ENCODE results near the gene GRAMD2B.

The GRAMD2B gene

GRCh38 chr5:126450907-126451306 lies 27.7 kb downstream of the GRAMD2B start:
- Histone ChIP-seq H3K36me3 (ENCODE audit: control insufficient read depth in 1 of 2, insufficient read depth in 2 of 2, low read depth in 1 of 2, low read length in 2 of 2) (peaks cover 3 to 14% of the 10 kb centered on the region in 2 experiments), H3K4me3 (ENCODE audit: insufficient read depth in 1 of 2, low read depth in 1 of 2, low read length in 2 of 2) (no peak overlapping the region), H3K18ac (ENCODE audit: low read depth in 1 of 2, low read length in 2 of 2) (peak overlapping the region in 1 of 2 experiments; percentile 79), H3K4me2 (ENCODE audit: low read length, poor library complexity, severe bottlenecking) (no peak overlapping the region), H3K14ac (ENCODE audit: low read length in 2 of 2) (peak overlapping the region in 1 of 2 experiments; percentile 39), H3K27ac (ENCODE audit: low read length, poor library complexity, severe bottlenecking) (no peak overlapping the region), H3K9me3 (ENCODE audit: control insufficient read depth, low read length) (no peaks in the 10 kb centered on the region), H4K8ac (ENCODE audit: low read length) (no peak overlapping the region), H2BK12ac (ENCODE audit: low read length in 2 of 2) (peak overlapping the region in 1 of 2 experiments; percentile 59), H3K9ac (ENCODE audit: low read length) (no peak overlapping the region), H3K4me1 (ENCODE audit: control insufficient read depth, insufficient read depth, low read depth, low read length) (peaks cover 6% of the 10 kb centered on the region), H3K4ac (ENCODE audit: low read depth in 1 of 2, low read length in 2 of 2) (peak overlapping the region in 1 of 2 experiments; percentile 63), H2AFZ (ENCODE audit: low read depth, low read length) (no peak overlapping the region), H2BK5ac (ENCODE audit: low read depth, low read length, poor library complexity, severe bottlenecking) (no peak overlapping the region), H2AK5ac (ENCODE audit: low read length, severe bottlenecking) (no peak overlapping the region), H3K27me3 (ENCODE audit: control insufficient read depth in 1 of 2, insufficient read depth in 1 of 2, low read length in 2 of 2) (no peaks in the 10 kb centered on the region), H2BK15ac (ENCODE audit: low read depth, poor library complexity, severe bottlenecking) (no peak overlapping the region), H3K79me1 (replicated peaks; ENCODE audit: low read length, poor library complexity, severe bottlenecking) (peaks cover 21% of the 10 kb centered on the region), H2BK120ac (ENCODE audit: low read depth, low read length) (no peak overlapping the region), H4K91ac (ENCODE audit: low read length) (no peak overlapping the region), H3K23ac (ENCODE audit: low read length in 2 of 2) (peak overlapping the region in 1 of 2 experiments; percentile 46)
- DNase-seq = no peak
- 58% methylated on average over 5 of the region's 5 CpGs for WGBS

GRCh38 chr5:126452477-126452876 lies 29.3 kb downstream of the GRAMD2B start:
- no peak overlapping the region for H3K23ac ChIP-seq (ENCODE audit: low read length in 2 of 2)

DNA sequence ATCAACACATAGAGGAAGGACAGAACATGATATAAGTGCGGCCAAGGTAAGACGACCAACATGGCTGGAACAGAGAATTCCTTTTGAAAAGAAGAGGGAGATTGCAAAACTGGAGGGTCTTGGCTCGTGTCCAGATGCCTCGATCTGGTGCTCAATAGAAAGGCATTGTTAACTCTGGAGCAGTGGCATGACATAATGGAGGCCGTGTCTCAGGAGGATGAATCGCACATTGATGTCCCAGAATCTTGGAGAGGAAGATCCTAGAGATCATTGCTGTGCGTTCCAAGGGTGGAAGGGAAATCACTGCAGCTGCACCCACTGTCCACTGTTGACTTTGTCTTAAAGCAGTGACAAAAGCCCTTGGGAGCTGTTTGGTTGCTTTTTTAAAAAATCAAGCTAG lies 30.9 kb downstream of the GRAMD2B start:
- H2AK5ac ChIP-seq (ENCODE audit: low read length, severe bottlenecking) = no peak overlapping the region
- no peak overlapping the region for H3K4me2 ChIP-seq (ENCODE audit: low read length, poor library complexity, severe bottlenecking)
- no peaks in the 10 kb centered on the region for H3K9me3 ChIP-seq (ENCODE audit: control insufficient read depth, low read length)
- WGBS = 91% methylated on average over 7 of the region's 7 CpGs
- no peak overlapping the region for H2AFZ ChIP-seq (ENCODE audit: low read depth, low read length)
- H3K79me1 ChIP-seq (replicated peaks; ENCODE audit: low read length, poor library complexity, severe bottlenecking) = peaks cover 23% of the 10 kb centered on the region
- peaks cover 9 to 14% of the 10 kb centered on the region in 2 experiments for H3K36me3 ChIP-seq (ENCODE audit: control insufficient read depth in 1 of 2, insufficient read depth in 2 of 2, low read depth in 1 of 2, low read length in 2 of 2)
- H2BK15ac ChIP-seq (ENCODE audit: low read depth, poor library complexity, severe bottlenecking) = no peak overlapping the region
- H3K18ac ChIP-seq (ENCODE audit: low read depth in 1 of 2, low read length in 2 of 2) = no peak overlapping the region
- H3K4ac ChIP-seq (ENCODE audit: low read depth in 1 of 2, low read length in 2 of 2) = no peak overlapping the region
- H4K8ac ChIP-seq (ENCODE audit: low read length) = no peak overlapping the region
- H2BK5ac ChIP-seq (ENCODE audit: low read depth, low read length, poor library complexity, severe bottlenecking) = no peak overlapping the region
- H3K23ac ChIP-seq (ENCODE audit: low read length in 2 of 2) = peak overlapping the region in 1 of 2 experiments; percentile 64
- no peak overlapping the region for H4K91ac ChIP-seq (ENCODE audit: low read length)
- no peak overlapping the region for H2BK120ac ChIP-seq (ENCODE audit: low read depth, low read length)
- H3K4me3 ChIP-seq (ENCODE audit: insufficient read depth in 1 of 2, low read depth in 1 of 2, low read length in 2 of 2) = no peak overlapping the region
- H3K27ac ChIP-seq (ENCODE audit: low read length, poor library complexity, severe bottlenecking) = no peak overlapping the region
- no peak for DNase-seq
- H2BK12ac ChIP-seq (ENCODE audit: low read length in 2 of 2) = no peak overlapping the region
- H3K4me1 ChIP-seq (ENCODE audit: control insufficient read depth, insufficient read depth, low read depth, low read length) = peaks cover 6% of the 10 kb centered on the region
- no peak overlapping the region for H3K9ac ChIP-seq (ENCODE audit: low read length)
- H3K27me3 ChIP-seq (ENCODE audit: control insufficient read depth in 1 of 2, insufficient read depth in 1 of 2, low read length in 2 of 2) = no peaks in the 10 kb centered on the region
- H3K14ac ChIP-seq (ENCODE audit: low read length in 2 of 2) = no peak overlapping the region

More at GRCh38 chr5:126452477-126452876, 29.3 kb downstream of the GRAMD2B start:
- H3K27ac ChIP-seq (ENCODE audit: low read length, poor library complexity, severe bottlenecking) = no peak overlapping the region
- H2BK5ac ChIP-seq (ENCODE audit: low read depth, low read length, poor library complexity, severe bottlenecking) = no peak overlapping the region
- H3K4me1 ChIP-seq (ENCODE audit: control insufficient read depth, insufficient read depth, low read depth, low read length) = peaks cover 6% of the 10 kb centered on the region
- H2BK120ac ChIP-seq (ENCODE audit: low read depth, low read length) = no peak overlapping the region
- H3K14ac ChIP-seq (ENCODE audit: low read length in 2 of 2) = no peak overlapping the region
- WGBS = 89% methylated on average over 1 of the region's 1 CpG
- peaks cover 7 to 12% of the 10 kb centered on the region in 2 experiments for H3K36me3 ChIP-seq (ENCODE audit: control insufficient read depth in 1 of 2, insufficient read depth in 2 of 2, low read depth in 1 of 2, low read length in 2 of 2)
- H3K18ac ChIP-seq (ENCODE audit: low read depth in 1 of 2, low read length in 2 of 2) = no peak overlapping the region
- H3K79me1 ChIP-seq (replicated peaks; ENCODE audit: low read length, poor library complexity, severe bottlenecking) = peaks cover 21% of the 10 kb centered on the region
- H2BK12ac ChIP-seq (ENCODE audit: low read length in 2 of 2) = no peak overlapping the region
- no peak overlapping the region for H2BK15ac ChIP-seq (ENCODE audit: low read depth, poor library complexity, severe bottlenecking)
- H3K27me3 ChIP-seq (ENCODE audit: control insufficient read depth in 1 of 2, insufficient read depth in 1 of 2, low read length in 2 of 2) = no peaks in the 10 kb centered on the region
- DNase-seq = no peak
- H3K9me3 ChIP-seq (ENCODE audit: control insufficient read depth, low read length) = no peaks in the 10 kb centered on the region
- H3K4me3 ChIP-seq (ENCODE audit: insufficient read depth in 1 of 2, low read depth in 1 of 2, low read length in 2 of 2) = no peak overlapping the region
- no peak overlapping the region for H3K4me2 ChIP-seq (ENCODE audit: low read length, poor library complexity, severe bottlenecking)
- no peak overlapping the region for H3K9ac ChIP-seq (ENCODE audit: low read length)
- no peak overlapping the region for H2AK5ac ChIP-seq (ENCODE audit: low read length, severe bottlenecking)
- no peak overlapping the region for H4K8ac ChIP-seq (ENCODE audit: low read length)
- no peak overlapping the region for H2AFZ ChIP-seq (ENCODE audit: low read depth, low read length)
- H3K4ac ChIP-seq (ENCODE audit: low read depth in 1 of 2, low read length in 2 of 2) = no peak overlapping the region
- no peak overlapping the region for H4K91ac ChIP-seq (ENCODE audit: low read length)

DNA sequence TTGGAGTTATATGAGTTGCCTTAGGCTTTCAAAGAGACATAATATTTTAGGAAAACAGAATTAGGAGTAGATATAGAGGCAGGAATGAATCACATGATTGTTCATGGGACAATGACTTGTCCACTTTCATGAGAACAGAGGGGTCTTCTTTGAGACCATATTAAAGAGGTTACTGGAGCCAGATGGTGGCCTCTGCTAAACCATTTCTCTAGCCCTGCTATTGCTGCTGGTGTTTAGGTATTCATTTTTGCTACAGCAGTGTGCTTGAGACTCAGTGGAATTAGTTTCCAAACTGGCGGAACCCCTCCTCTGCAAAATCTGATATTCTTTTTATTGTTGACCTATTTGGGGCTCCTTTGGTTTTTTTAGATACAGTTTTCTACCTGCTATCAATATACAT lies 31.3 kb downstream of the GRAMD2B start:
- H4K91ac ChIP-seq (ENCODE audit: low read length) = no peak overlapping the region
- H3K79me1 ChIP-seq (replicated peaks; ENCODE audit: low read length, poor library complexity, severe bottlenecking) = peaks cover 23% of the 10 kb centered on the region
- no peak overlapping the region for H2BK15ac ChIP-seq (ENCODE audit: low read depth, poor library complexity, severe bottlenecking)
- no peak overlapping the region for H2BK12ac ChIP-seq (ENCODE audit: low read length in 2 of 2)
- H3K9ac ChIP-seq (ENCODE audit: low read length) = no peak overlapping the region
- H3K27ac ChIP-seq (ENCODE audit: low read length, poor library complexity, severe bottlenecking) = no peak overlapping the region
- H3K23ac ChIP-seq (ENCODE audit: low read length in 2 of 2) = no peak overlapping the region
- H3K4me1 ChIP-seq (ENCODE audit: control insufficient read depth, insufficient read depth, low read depth, low read length) = peaks cover 6% of the 10 kb centered on the region
- no peak for DNase-seq
- no peak overlapping the region for H3K4ac ChIP-seq (ENCODE audit: low read depth in 1 of 2, low read length in 2 of 2)
- no peak overlapping the region for H3K18ac ChIP-seq (ENCODE audit: low read depth in 1 of 2, low read length in 2 of 2)
- H3K4me3 ChIP-seq (ENCODE audit: insufficient read depth in 1 of 2, low read depth in 1 of 2, low read length in 2 of 2) = no peak overlapping the region
- peaks cover 9 to 14% of the 10 kb centered on the region in 2 experiments for H3K36me3 ChIP-seq (ENCODE audit: control insufficient read depth in 1 of 2, insufficient read depth in 2 of 2, low read depth in 1 of 2, low read length in 2 of 2)
- no peaks in the 10 kb centered on the region for H3K9me3 ChIP-seq (ENCODE audit: control insufficient read depth, low read length)
- no peak overlapping the region for H3K4me2 ChIP-seq (ENCODE audit: low read length, poor library complexity, severe bottlenecking)
- no peak overlapping the region for H2BK120ac ChIP-seq (ENCODE audit: low read depth, low read length)
- no CpG with 5 or more reads among the region's 1 CpG for WGBS
- no peak overlapping the region for H2AK5ac ChIP-seq (ENCODE audit: low read length, severe bottlenecking)
- H4K8ac ChIP-seq (ENCODE audit: low read length) = no peak overlapping the region
- H3K27me3 ChIP-seq (ENCODE audit: control insufficient read depth in 1 of 2, insufficient read depth in 1 of 2, low read length in 2 of 2) = no peaks in the 10 kb centered on the region
- no peak overlapping the region for H2AFZ ChIP-seq (ENCODE audit: low read depth, low read length)
- no peak overlapping the region for H3K14ac ChIP-seq (ENCODE audit: low read length in 2 of 2)
- no peak overlapping the region for H2BK5ac ChIP-seq (ENCODE audit: low read depth, low read length, poor library complexity, severe bottlenecking)
